H1 (cell line): ENCODE measurements around the gene ATL3. TPM values are rescaled to one million over a fixed set of nuclear protein-coding genes. Genes with fewer than 3 reads are reported as not detected.

Experiments
- BACH1 ChIP-seq: IDR thresholded peaks from 2 replicates; pipeline ENCODE4 v1.6.1; 2012; ENCODE audit warnings: low read length, improper control_type of control experiment
- BRCA1 ChIP-seq: IDR thresholded peaks from 2 replicates; pipeline ENCODE4 v1.6.1; 2012; ENCODE audit warnings: low read depth, low read length, improper control_type of control experiment
- CBX5 ChIP-seq: fragments of 300-800, 300-1000 bp; sonication (generic); IDR thresholded peaks from 2 replicates; pipeline ENCODE4 v1.7.1; 2016; ENCODE audit warnings: antibody characterized with exemption, low read length, low read depth
- CEBPB ChIP-seq: IDR thresholded peaks from 2 replicates; pipeline ENCODE4 v1.6.1; 2012; ENCODE audit warnings: low read depth, low read length
- CTBP2 ChIP-seq: IDR thresholded peaks from 2 replicates; pipeline ENCODE4 v1.7.0; 2011; ENCODE audit warnings: borderline replicate concordance, mild to moderate bottlenecking, moderate library complexity, mixed read lengths, low read length; ENCODE audit not compliant: insufficient read depth, insufficient read length
- CTCF ChIP-seq, 3 experiments: IDR thresholded peaks; 1 replicate in 2 of 3; 2 replicates in 1 of 3; pipeline versions ENCODE4 v1.5.1 to v1.6.1; 2011; ENCODE audit warnings: low read length in 3 of 3, mild to moderate bottlenecking in 3 of 3, inconsistent platforms in 2 of 3, low read depth in 1 of 3, moderate library complexity in 1 of 3; ENCODE audit not compliant: insufficient read depth in 1 of 3; ENCODE audit errors: control extremely low read depth in 1 of 3
- EGR1 ChIP-seq: IDR thresholded peaks from 2 replicates; pipeline ENCODE4 v1.6.1; 2011; ENCODE audit warnings: low read depth, low read length, borderline replicate concordance
- KDM1A ChIP-seq: fragments of 200-600, 300-600 bp; sonication (generic); IDR thresholded peaks from 2 replicates; pipeline ENCODE4 v1.7.1; 2016; ENCODE audit warnings: mild to moderate bottlenecking, low read length, borderline replicate concordance
- KDM4A ChIP-seq: IDR thresholded peaks from one replicate; pipeline ENCODE4 v1.7.1; 2012; ENCODE audit warnings: low read depth, mild to moderate bottlenecking, moderate library complexity, low read length, inconsistent platforms; ENCODE audit not compliant: severe bottlenecking
- KDM5A ChIP-seq: fragments of 200-600 bp; IDR thresholded peaks from 2 replicates; pipeline ENCODE4 v1.7.1; 2012; ENCODE audit warnings: mild to moderate bottlenecking, low read length, inconsistent platforms, mixed read lengths
- MAFK ChIP-seq: IDR thresholded peaks from 2 replicates; pipeline ENCODE4 v1.6.1; 2012; ENCODE audit warnings: low read depth, mild to moderate bottlenecking, improper control_type of control experiment, low read length
- NRF1 ChIP-seq: IDR thresholded peaks from 2 replicates; pipeline ENCODE4 v1.6.1; 2011; ENCODE audit warnings: mild to moderate bottlenecking, low read depth, low read length, improper control_type of control experiment
- POLR2A ChIP-seq, 2 experiments: IDR thresholded peaks; 1 replicate in 1 of 2; 2 replicates in 1 of 2; pipeline ENCODE4 v1.6.1; 2011; ENCODE audit warnings: low read depth in 2 of 2, low read length in 2 of 2, mild to moderate bottlenecking in 2 of 2; ENCODE audit errors: control extremely low read depth in 1 of 2
- POU5F1 ChIP-seq: IDR thresholded peaks from 2 replicates; pipeline ENCODE4 v1.6.1; 2011; ENCODE audit warnings: low read depth, mild to moderate bottlenecking, low read length, moderate library complexity
- SAP30 ChIP-seq: fragments of 300-600 bp; sonication (generic); IDR thresholded peaks from 2 replicates; pipeline ENCODE4 v1.7.1; 2012; ENCODE audit warnings: low read length, moderate library complexity, mild to moderate bottlenecking, inconsistent platforms; ENCODE audit not compliant: insufficient read depth, insufficient replicate concordance
- SIRT6 ChIP-seq: IDR thresholded peaks from one replicate; pipeline ENCODE4 v1.7.1; 2012; ENCODE audit warnings: low read length, inconsistent platforms
- TAF7 ChIP-seq: optimal IDR thresholded peaks from 2 replicates; pipeline ENCODE3; 2011; ENCODE audit warnings: low read depth, mild to moderate bottlenecking, inconsistent platforms, low read length, moderate library complexity, borderline replicate concordance
- TEAD4 ChIP-seq: IDR thresholded peaks from 2 replicates; pipeline ENCODE4 v1.6.1; 2012; ENCODE audit warnings: low read depth, low read length, inconsistent platforms, mixed read lengths
- YY1 ChIP-seq: IDR thresholded peaks from 2 replicates; pipeline ENCODE4 v1.6.1; 2011; ENCODE audit warnings: low read depth, mild to moderate bottlenecking, low read length
- ZNF274 ChIP-seq: IDR thresholded peaks from 2 replicates; pipeline ENCODE4 v1.7.0; 2012; ENCODE audit warnings: low read length, borderline replicate concordance; ENCODE audit errors: extremely low read depth
- polyA plus RNA-seq, 7 experiments: library from polyadenylated mRNA; depleted of rRNA in 3 of 7; stranded (reverse) in 5 of 7; unstranded in 2 of 7; fragments of >200 nt in 5 of 7; fragments of 200-250 nt in 2 of 7; gene quantifications; 1 replicate in 5 of 7; 2 replicates in 1 of 7; 4 replicates in 1 of 7; pipeline versions ENCODE4 v1.2.1 to v1.2.3, GENCODE V29; 2011 to 2013; ENCODE audit warnings: missing spikeins in 2 of 7, mixed read lengths in 2 of 7
- total RNA-seq: library from RNA; stranded (reverse); fragmentation: NEBNext Ultra II Directional; extraction: Animal tissue kit (Norgen Biotek cat#: 25700); gene quantifications from 2 replicates; pipeline ENCODE4 v1.2.1, GENCODE V29; 2021
- TF ChIP-seq, protein P1 (sequence below): IDR thresholded peaks from 2 replicates; pipeline ENCODE4 v1.6.1; 2011; ENCODE audit warnings: low read length, improper control_type of control experiment

The ATL3 gene
- total and polyA plus RNA-seq, 2 of the 8 experiments (the other 6 are each of a cell fraction or from before 2014, with no cell fraction given): 7.8 to 24.5 TPM

GRCh38 chr11:63613517-63614135 is 57.5 kb downstream of the ATL3 start (continued):
- TF ChIP-seq EGR1: no peak
- TF ChIP-seq SAP30: peak; percentile 36
- TF ChIP-seq MAFK: no peak
- no peak for TF ChIP-seq KDM1A
- no peak; a peak in 1 of 3 replicates for TF ChIP-seq POLR2A (IDR thresholded peaks at IDR 0.05; ENCODE audit: control extremely low read depth in 1 of 2, low read depth in 2 of 2, low read length in 2 of 2)
- no peak for TF ChIP-seq SIRT6
- no peak for TF ChIP-seq BACH1
- no peak for TF ChIP-seq NRF1
- no peak for TF ChIP-seq CTCF (IDR thresholded peaks at IDR 0.05; ENCODE audit: control extremely low read depth in 1 of 3, insufficient read depth in 1 of 3, low read depth in 1 of 3, low read length in 3 of 3)
- TF ChIP-seq CEBPB: no peak
- TF ChIP-seq ZNF274: no peak
- no peak for TF ChIP-seq KDM5A
- no peak for TF ChIP-seq CTBP2
- TF ChIP-seq TAF7: no peak
- no peak for TF ChIP-seq POU5F1
- TF ChIP-seq, protein P1, sequence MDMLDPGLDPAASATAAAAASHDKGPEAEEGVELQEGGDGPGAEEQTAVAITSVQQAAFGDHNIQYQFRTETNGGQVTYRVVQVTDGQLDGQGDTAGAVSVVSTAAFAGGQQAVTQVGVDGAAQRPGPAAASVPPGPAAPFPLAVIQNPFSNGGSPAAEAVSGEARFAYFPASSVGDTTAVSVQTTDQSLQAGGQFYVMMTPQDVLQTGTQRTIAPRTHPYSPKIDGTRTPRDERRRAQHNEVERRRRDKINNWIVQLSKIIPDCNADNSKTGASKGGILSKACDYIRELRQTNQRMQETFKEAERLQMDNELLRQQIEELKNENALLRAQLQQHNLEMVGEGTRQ: peak; percentile 79; the same call in 1 of the 2 replicates
- no peak for TF ChIP-seq YY1
- no peak for TF ChIP-seq TEAD4
- peak; percentile 59 for TF ChIP-seq KDM4A
- no peak for TF ChIP-seq CBX5
- TF ChIP-seq BRCA1: no peak
